GM10266 (cell line): ENCODE data around the gene PPM1M.

Experiments used
- DNase-seq: peaks from one replicate; pipeline ENCODE4 v3.0.0; 2012; ENCODE audit errors: extremely low spot score
- TF ChIP-seq, protein P1 (sequence below): IDR thresholded peaks from 2 replicates; pipeline ENCODE4 v1.5.1; 2012; ENCODE audit warnings: mild to moderate bottlenecking, low read depth; ENCODE audit not compliant: control insufficient read depth, insufficient read depth; ENCODE audit errors: missing control alignments

The PPM1M gene

DNA sequence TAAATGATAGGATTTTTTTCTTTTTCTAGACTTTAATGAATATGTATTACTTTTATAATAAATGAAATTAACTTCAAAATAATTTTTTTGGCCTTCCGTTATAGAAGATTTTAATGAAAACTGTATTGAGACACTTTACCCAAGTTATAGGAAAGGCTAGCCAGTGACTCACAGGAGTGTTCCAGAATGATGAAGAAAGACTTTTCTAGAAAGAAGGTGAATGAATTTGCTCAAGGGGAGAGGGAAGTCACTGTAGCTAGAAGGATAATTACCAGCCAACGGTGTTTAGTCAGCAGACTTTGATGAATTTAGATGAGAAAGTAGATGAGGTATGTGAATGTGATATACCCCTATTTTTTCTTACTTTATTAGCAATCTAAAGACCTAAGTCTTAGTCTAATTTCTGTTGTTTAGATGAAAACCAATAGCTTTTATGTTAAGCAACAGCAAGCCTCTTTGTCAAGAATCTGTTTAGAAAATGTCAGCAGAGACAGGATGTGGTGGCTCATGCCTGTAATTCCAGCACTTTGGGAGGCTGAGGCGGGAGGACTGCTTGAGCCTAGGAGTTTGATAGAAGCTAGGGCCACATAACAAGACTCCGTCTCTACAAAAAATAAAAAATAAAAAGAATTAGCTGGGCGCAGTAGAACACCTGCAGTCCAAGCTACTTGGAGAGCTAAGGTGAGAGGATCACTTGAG lies 44.4 kb upstream of the PPM1M start:
- DNase-seq, result no peak
- TF ChIP-seq, protein P1, sequence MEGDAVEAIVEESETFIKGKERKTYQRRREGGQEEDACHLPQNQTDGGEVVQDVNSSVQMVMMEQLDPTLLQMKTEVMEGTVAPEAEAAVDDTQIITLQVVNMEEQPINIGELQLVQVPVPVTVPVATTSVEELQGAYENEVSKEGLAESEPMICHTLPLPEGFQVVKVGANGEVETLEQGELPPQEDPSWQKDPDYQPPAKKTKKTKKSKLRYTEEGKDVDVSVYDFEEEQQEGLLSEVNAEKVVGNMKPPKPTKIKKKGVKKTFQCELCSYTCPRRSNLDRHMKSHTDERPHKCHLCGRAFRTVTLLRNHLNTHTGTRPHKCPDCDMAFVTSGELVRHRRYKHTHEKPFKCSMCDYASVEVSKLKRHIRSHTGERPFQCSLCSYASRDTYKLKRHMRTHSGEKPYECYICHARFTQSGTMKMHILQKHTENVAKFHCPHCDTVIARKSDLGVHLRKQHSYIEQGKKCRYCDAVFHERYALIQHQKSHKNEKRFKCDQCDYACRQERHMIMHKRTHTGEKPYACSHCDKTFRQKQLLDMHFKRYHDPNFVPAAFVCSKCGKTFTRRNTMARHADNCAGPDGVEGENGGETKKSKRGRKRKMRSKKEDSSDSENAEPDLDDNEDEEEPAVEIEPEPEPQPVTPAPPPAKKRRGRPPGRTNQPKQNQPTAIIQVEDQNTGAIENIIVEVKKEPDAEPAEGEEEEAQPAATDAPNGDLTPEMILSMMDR, result no peak

DNA sequence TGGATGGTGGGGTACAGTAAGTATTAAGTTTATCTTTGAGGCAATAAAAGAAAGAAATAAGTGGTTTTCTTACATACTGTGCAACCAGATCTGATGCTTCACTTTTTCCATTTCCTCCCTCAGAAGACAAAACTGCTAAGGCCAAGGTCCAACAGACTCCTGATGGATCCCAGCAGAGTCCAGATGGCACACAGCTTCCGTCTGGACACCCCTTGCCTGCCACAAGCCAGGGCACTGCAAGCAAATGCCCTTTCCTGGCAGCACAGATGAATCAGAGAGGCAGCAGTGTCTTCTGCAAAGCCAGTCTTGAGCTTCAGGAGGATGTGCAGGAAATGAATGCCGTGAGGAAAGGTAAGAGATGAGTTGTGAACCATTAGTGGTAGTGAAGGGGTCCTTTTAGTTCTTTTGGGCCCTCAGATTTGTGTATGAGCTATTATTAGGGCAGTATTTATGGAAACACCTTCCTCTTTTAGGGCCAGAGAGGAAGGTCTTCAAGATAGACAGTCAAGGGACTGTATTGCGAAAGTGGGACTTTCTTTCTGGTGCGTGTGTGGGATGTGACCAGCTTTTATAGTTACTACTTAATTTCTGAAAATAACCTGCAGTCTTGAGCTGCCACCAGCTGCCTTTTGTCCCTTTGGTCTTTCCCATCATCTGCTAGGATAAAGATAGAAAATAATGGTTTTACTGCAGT lies 43.0 kb upstream of the PPM1M start:
- TF ChIP-seq, protein P1, result no peak
- DNase-seq, result peak; percentile 68

DNA sequence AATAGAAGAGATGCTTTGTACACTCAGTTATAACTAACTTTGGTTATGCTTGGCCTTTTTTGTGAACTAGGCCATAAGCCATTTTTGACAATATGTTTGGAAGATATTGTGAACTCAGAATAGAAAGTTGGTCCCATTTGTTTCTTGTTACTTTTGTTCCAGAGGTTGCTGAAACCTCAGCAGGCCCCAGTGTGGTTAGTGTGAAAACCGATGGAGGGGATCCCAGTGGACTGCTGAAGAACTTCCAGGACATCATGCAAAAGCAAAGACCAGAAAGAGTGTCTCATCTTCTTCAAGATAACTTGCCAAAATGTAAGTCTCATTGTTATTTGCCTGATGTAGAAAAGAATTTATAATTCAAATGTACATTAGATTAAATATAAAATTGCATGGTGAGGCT lies 41.9 kb upstream of the PPM1M start:
- no peak for DNase-seq
- TF ChIP-seq, protein P1, result no peak

DNA sequence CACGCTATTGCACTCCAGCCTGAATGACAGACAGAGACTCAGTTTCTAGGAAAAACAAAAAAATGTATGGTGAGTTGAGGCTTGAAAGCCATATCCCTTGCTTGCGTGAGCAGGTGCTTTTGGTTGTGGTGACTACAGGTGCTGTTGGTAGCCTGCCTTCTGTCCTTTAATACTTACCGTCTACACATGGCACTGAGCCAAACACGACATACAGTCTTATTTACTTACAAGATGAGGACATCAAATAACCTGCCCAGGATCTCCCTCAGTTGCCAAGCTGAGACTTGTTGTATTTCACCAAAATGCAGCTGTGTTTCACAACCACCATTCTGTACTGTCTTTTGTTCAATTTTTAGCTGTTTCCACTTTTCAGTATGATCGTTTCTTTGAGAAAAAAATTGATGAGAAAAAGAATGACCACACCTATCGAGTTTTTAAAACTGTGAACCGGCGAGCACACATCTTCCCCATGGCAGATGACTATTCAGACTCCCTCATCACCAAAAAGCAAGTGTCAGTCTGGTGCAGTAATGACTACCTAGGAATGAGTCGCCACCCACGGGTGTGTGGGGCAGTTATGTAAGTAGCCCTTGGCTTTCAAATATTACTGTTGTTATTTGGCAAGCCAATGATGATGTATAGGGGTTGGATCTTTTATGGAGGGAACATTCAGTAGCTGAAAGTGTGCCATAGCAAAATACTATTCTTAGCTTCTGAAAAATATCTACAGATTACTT lies 41.1 kb upstream of the PPM1M start:
- no peak for DNase-seq
- TF ChIP-seq, protein P1, result no peak

DNA sequence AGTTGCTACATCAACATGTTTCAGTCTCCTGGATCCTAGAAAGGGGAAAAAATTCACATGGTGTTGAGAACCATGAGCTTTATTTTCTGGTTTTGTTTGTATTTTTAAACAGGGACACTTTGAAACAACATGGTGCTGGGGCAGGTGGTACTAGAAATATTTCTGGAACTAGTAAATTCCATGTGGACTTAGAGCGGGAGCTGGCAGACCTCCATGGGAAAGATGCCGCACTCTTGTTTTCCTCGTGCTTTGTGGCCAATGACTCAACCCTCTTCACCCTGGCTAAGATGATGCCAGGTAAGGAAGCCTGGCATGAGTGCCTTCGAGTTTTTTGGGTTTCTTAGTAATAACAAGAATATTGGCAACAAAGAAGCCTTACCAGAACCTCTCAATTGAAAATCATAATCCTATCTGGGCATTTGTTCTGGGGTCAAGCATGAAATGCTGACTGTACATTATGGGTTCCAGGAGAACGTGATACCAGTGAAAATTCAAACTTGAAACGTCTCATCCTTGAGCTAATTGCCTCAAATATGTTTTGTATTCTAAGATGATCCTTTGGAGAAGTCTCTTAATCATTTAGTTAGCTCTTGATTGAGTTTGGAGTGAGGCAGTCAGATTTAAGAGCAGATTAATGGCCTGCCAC lies 39.7 kb upstream of the PPM1M start:
- TF ChIP-seq, protein P1, result no peak

DNA sequence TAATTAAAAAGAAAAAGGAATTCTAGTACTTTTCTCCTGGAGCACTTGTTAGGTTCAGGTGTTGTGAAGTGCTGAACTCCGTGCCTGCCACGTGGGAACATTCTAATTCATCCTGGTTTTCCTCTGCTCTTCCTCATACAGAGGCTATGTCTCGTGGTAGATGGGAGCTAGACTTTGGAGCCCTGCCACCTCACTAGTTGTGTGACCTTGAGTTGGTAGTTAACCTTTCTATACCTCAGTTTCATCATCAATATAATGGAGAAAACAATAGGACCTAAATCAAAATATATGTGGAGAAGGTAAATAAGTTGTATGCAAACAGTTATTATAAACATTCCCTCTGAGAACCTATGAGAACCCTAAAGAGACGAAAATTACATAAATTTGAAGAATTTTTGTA lies 37.0 kb upstream of the PPM1M start:
- TF ChIP-seq, protein P1, result no peak
- DNase-seq, result no peak

More for the DNA sequence above, 39.7 kb upstream of the PPM1M start:
- DNase-seq, result no peak
